K562 (cell line): ENCODE data around the gene SLC1A3. TPM values are rescaled to one million over a fixed set of nuclear protein-coding genes. Genes with fewer than 3 reads are reported as not detected.

Experiments used
- ATAC-seq: fragments of 200-7000 bp; cut with Tn5 transposase; 3 replicates; pipeline ENCODE4 v1.9.1; 2020; ENCODE audit warnings: moderate library complexity
- BruUV-seq: library from RNA; stranded (reverse); fragments of 400-500 nt; replicated peaks from 2 replicates; lab custom pipeline; 2021; lab: Mats Ljungman, UMichigan
- CTCF ChIA-PET: fragments of 300-600 bp; formaldehyde crosslinking; extraction: SDS; loops from one replicate; lab custom pipeline; 2021; ENCODE audit warnings: low intra/inter-chr PET ratio; lab: Yijun Ruan, JAX
- POLR2A ChIA-PET: fragments of 300-600, 350-650 bp; sonication (Branson Sonifier 250); formaldehyde crosslinking; extraction: SDS; loops from one replicate; lab custom pipeline; 2021; ENCODE audit warnings: antibody characterized with exemption, inconsistent platforms; lab: Yijun Ruan, JAX
- DNase-seq, 4 experiments: peaks; one replicate each; pipeline versions ENCODE4 v3.0.0 to v3.0.0-alpha.2; 2011 to 2018; ENCODE audit warnings: low spot score in 3 of 4, mixed read lengths in 3 of 4; ENCODE audit errors: extremely low read depth in 1 of 4
- FAIRE-seq: peaks from 2 replicates; lab custom pipeline; 2011; peaks lifted over from hg19 to GRCh38; lab: Jason Lieb, UNC
- H2AFZ ChIP-seq: 2 replicates; pipeline ENCODE4 v1.6.0; 2011; ENCODE audit warnings: low read depth, low read length, control low read depth, inconsistent platforms
- H3K27ac ChIP-seq: fragments of 200-600 bp; 3 replicates; pipeline ENCODE4 v1.8.0; 2011; ENCODE audit warnings: low read depth, mild to moderate bottlenecking, control low read depth, inconsistent platforms, low read length, moderate library complexity, mixed read lengths; ENCODE audit errors: extremely low read depth
- H3K27me3 ChIP-seq, 2 experiments: fragments of 300-600 bp in 1 of 2; 2 replicates in 1 of 2; 3 replicates in 1 of 2; pipeline versions ENCODE4 v1.6.0 to v1.8.0; 2011; ENCODE audit warnings: inconsistent platforms in 2 of 2, low read length in 2 of 2, mild to moderate bottlenecking in 1 of 2, mixed read lengths in 1 of 2, moderate library complexity in 1 of 2; ENCODE audit not compliant: control insufficient read depth in 2 of 2, insufficient read depth in 2 of 2
- H3K36me3 ChIP-seq: fragments of 300-600 bp; 3 replicates; pipeline ENCODE4 v1.8.0; 2011; ENCODE audit warnings: mild to moderate bottlenecking, low read length, inconsistent platforms; ENCODE audit not compliant: control insufficient read depth, insufficient read depth
- H3K4me1 ChIP-seq, 2 experiments: fragments of 200-600 bp in 1 of 2; replicated peaks in 1 of 2; 2 replicates in 1 of 2; 3 replicates in 1 of 2; pipeline versions ENCODE4 v1.5.1 to v1.8.0; 2011; ENCODE audit warnings: inconsistent platforms in 2 of 2, low read length in 2 of 2, mild to moderate bottlenecking in 1 of 2, mixed read lengths in 1 of 2, moderate library complexity in 1 of 2; ENCODE audit not compliant: control insufficient read depth in 2 of 2, insufficient read depth in 2 of 2
- H3K4me2 ChIP-seq: 2 replicates; pipeline ENCODE4 v1.6.1; 2011; ENCODE audit warnings: low read length, control low read depth, inconsistent platforms, mixed read lengths; ENCODE audit not compliant: insufficient read depth
- H3K4me3 ChIP-seq: fragments of 200-600 bp; sonication (generic), shearing (Covaris generic); 2 replicates; pipeline ENCODE4 v1.5.1; 2016; ENCODE audit warnings: control low read depth, inconsistent platforms
- H3K79me2 ChIP-seq: fragments of 200-600 bp; 3 replicates; pipeline ENCODE4 v1.8.0; 2011; ENCODE audit warnings: low read length, inconsistent platforms; ENCODE audit not compliant: control insufficient read depth, insufficient read depth
- H3K9ac ChIP-seq, 2 experiments: 2 replicates each; pipeline versions ENCODE4 v1.6.0 to v1.6.1; 2011; ENCODE audit warnings: low read depth in 2 of 2, low read length in 2 of 2, control low read depth in 1 of 2, inconsistent platforms in 1 of 2, mild to moderate bottlenecking in 1 of 2, mixed read lengths in 1 of 2; ENCODE audit not compliant: insufficient read depth in 1 of 2
- H3K9me1 ChIP-seq: one replicate; pipeline ENCODE4 v1.6.0; 2011; ENCODE audit warnings: inconsistent platforms, mild to moderate bottlenecking, low read length, moderate library complexity; ENCODE audit not compliant: control insufficient read depth, insufficient read depth
- H3K9me3 ChIP-seq: replicated peaks from 2 replicates; pipeline ENCODE4 v1.5.1; 2011; ENCODE audit warnings: low read depth, low read length, inconsistent platforms; ENCODE audit not compliant: control insufficient read depth, insufficient read depth
- H4K20me1 ChIP-seq: replicated peaks from 2 replicates; pipeline ENCODE4 v1.6.1; 2011; ENCODE audit warnings: low read length, inconsistent platforms, mixed read lengths; ENCODE audit not compliant: control insufficient read depth, insufficient read depth
- ARNT ChIP-seq, 2 experiments: fragments of 450-650 bp; IDR thresholded peaks; 2 replicates each; pipeline ENCODE4 v1.6.1; 2016; ENCODE audit warnings: mild to moderate bottlenecking in 1 of 2
- CCNT2 ChIP-seq: IDR thresholded peaks from 2 replicates; pipeline ENCODE4 v1.6.1; 2011; ENCODE audit warnings: borderline replicate concordance, low read depth, mild to moderate bottlenecking, moderate library complexity, mixed read lengths, low read length; ENCODE audit not compliant: insufficient read length; ENCODE audit errors: extremely low read depth
- CHD7 ChIP-seq: fragments of 200-600 bp; sonication (generic); IDR thresholded peaks from one replicate; pipeline ENCODE4 v1.6.1; 2012; ENCODE audit warnings: mild to moderate bottlenecking, low read depth, low read length, inconsistent platforms
- FUS ChIP-seq: fragments of 200-400 bp; formaldehyde crosslinking; optimal IDR thresholded peaks from 2 replicates; pipeline ENCODE3; 2017; ENCODE audit warnings: low read depth, low read length
- NFATC3 ChIP-seq: fragments of 450-650 bp; IDR thresholded peaks from 2 replicates; pipeline ENCODE4 v1.6.1; 2017; ENCODE audit warnings: mild to moderate bottlenecking
- PCBP1 ChIP-seq: fragments of 200-400 bp; formaldehyde crosslinking; IDR thresholded peaks from 2 replicates; pipeline ENCODE4 v1.6.1; 2018; ENCODE audit warnings: mild to moderate bottlenecking, low read depth, low read length; ENCODE audit not compliant: poor library complexity, severe bottlenecking
- SOX6 ChIP-seq: fragments of 450-650 bp; IDR thresholded peaks from 2 replicates; pipeline ENCODE4 v1.6.1; 2014; ENCODE audit warnings: mild to moderate bottlenecking
- STAT6 ChIP-seq: sonication (generic); formaldehyde crosslinking; IDR thresholded peaks from 2 replicates; pipeline ENCODE4 v1.8.1; 2023; ENCODE audit warnings: mild to moderate bottlenecking, missing genetic modification reagents
- ZNF445 ChIP-seq: fragments of 250-450 bp; sonication (Bioruptor Pico); IDR thresholded peaks from 2 replicates; pipeline ENCODE4 v1.4.0; 2020; ENCODE audit warnings: low read depth, mild to moderate bottlenecking, moderate library complexity
- WGBS: fragments of 100-300 bp; shearing (Covaris generic); methylation state at CpG from one replicate; pipeline ENCODE4 v1.1.6; 2016; ENCODE audit warnings: low coverage, mixed read lengths; ENCODE audit not compliant: insufficient coverage; ENCODE audit errors: missing lambda C conversion rate; 5-methylcytosine and 5-hydroxymethylcytosine counted together
- in situ Hi-C: fragments of 300-500 bp; cut with MboI; formaldehyde crosslinking; loops from 4 replicates; pipeline ENCODE4 v1.15.0; 2018; ENCODE audit warnings: inconsistent platforms, mixed read lengths
- intact Hi-C: fragments of 100-400 bp; cut with micrococcal nuclease; formaldehyde crosslinking; loops from 2 replicates; pipeline ENCODE4 v1.14.2; 2022
- polyA plus RNA-seq, 8 experiments: library from polyadenylated mRNA; depleted of rRNA in 4 of 8; stranded (reverse) in 5 of 8; unstranded in 3 of 8; fragments of >200 nt; fragmentation: Nextera tagmentation in 2 of 8; fragmentation: Illumina TruSeq in 1 of 8; extraction: Ambion mirVana in 2 of 8; extraction: Trizol in 1 of 8; gene quantifications; 2 replicates each; pipeline versions ENCODE4 v1.2.1 to v1.2.3, GENCODE V29; 2011 to 2014; ENCODE audit warnings: inconsistent platforms in 1 of 8, missing spikeins in 1 of 8
- total RNA-seq, 7 experiments: library from RNA; depleted of rRNA in 6 of 7; stranded (reverse); fragments of >200 nt in 6 of 7; fragmentation: Illumina TruSeq in 2 of 7; extraction: Trizol in 2 of 7; gene quantifications; 2 replicates each; pipeline versions ENCODE4 v1.2.1 to v1.2.3, GENCODE V29; 2011 to 2021; ENCODE audit warnings: low replicate concordance in 1 of 7

The SLC1A3 gene
- total and polyA plus RNA-seq, 9 of the 15 experiments (the other 6 are each of a cell fraction or from before 2014, with no cell fraction given): 0.13 TPM; not detected in 8

- H3K79me2 ChIP-seq: no peaks in the 10 kb centered on the region
- 4% methylated on average over 4 of the region's 4 CpGs for WGBS
- no peaks in the 10 kb centered on the region for H3K4me1 ChIP-seq
- H3K4me3 ChIP-seq: no peak overlapping the region
- no peak overlapping the region for H3K4me2 ChIP-seq
- H2AFZ ChIP-seq: no peak overlapping the region
- intact Hi-C loops: no loop called here
- ChIA-PET POLR2A (interaction anchor here (0.7 kb wide), 1 partner anchor 55 kb away, joined by 3 read pairs; no protein-coding TSS in a partner anchor), CTCF (no interaction called here)
- DNase-seq: no peak
- no peaks in the 10 kb centered on the region for H3K36me3 ChIP-seq
- H3K27me3 ChIP-seq: peaks cover 16 to 18% of the 10 kb centered on the region in 2 experiments; a peak in 4 of 5 replicates
- peak; percentile 26 for FAIRE-seq
- no peaks in the 10 kb centered on the region for H3K9me3 ChIP-seq
- H3K9ac ChIP-seq: no peak overlapping the region
- in situ Hi-C loops: no loop called here
- no TSS peak for BruUV-seq
- H3K9me1 ChIP-seq: no peaks in the 10 kb centered on the region
- no peaks in the 10 kb centered on the region for H4K20me1 ChIP-seq
- H3K27ac ChIP-seq: no peak overlapping the region
- ATAC-seq: no peak
- TF ChIP-seq CCNT2 (no peak), STAT6 (CRISPR knock-in tag) (no peak), NFATC3 (no peak), ZNF445 (CRISPR knock-in tag) (no peak), FUS (no peak), CHD7 (no peak), ARNT (IDR thresholded peaks at IDR 0.05) (no peak), PCBP1 (no peak), SOX6 (no peak)
Observed at GRCh38 chr5:36659411-36659810, 53.0 kb downstream of the SLC1A3 start.
